GM21717 (cell line): ENCODE measurements around the gene KCNH1.

Source experiments
- ATAC-seq: cut with Tn5 transposase; IDR thresholded peaks from one replicate; pipeline ENCODE4 v1.9.1; 2021; ENCODE audit warnings: mild to moderate bottlenecking, moderate library complexity; ENCODE audit not compliant: unreplicated experiment

The KCNH1 gene

GRCh38 chr1:210730023-210730422 lies 403.9 kb downstream of the KCNH1 start:
- no peak for ATAC-seq

- no peak for ATAC-seq
Measured at GRCh38 chr1:210728437-210729149, 405.4 kb downstream of the KCNH1 start.

- ATAC-seq: no peak
Measured at GRCh38 chr1:210727709-210728108, 406.2 kb downstream of the KCNH1 start.

- no peak for ATAC-seq
Measured at GRCh38 chr1:210726621-210727020, 407.3 kb downstream of the KCNH1 start.

GRCh38 chr1:210724768-210725167 lies 409.2 kb downstream of the KCNH1 start:
- ATAC-seq: no peak

- no peak for ATAC-seq
Measured at GRCh38 chr1:210723646-210724045, 410.3 kb downstream of the KCNH1 start.

GRCh38 chr1:210722410-210723081 lies 411.4 kb downstream of the KCNH1 start:
- ATAC-seq: no peak

GRCh38 chr1:210715072-210715471 lies 418.9 kb downstream of the KCNH1 start:
- ATAC-seq: no peak

- no peak for ATAC-seq
Measured at GRCh38 chr1:210711825-210712612, 421.9 kb downstream of the KCNH1 start.

GRCh38 chr1:210709701-210710100 lies 424.2 kb downstream of the KCNH1 start:
- no peak for ATAC-seq

GRCh38 chr1:210707300-210708240 lies 426.4 kb downstream of the KCNH1 start:
- ATAC-seq: no peak

- no peak for ATAC-seq
Measured at GRCh38 chr1:210706246-210706645, 427.7 kb downstream of the KCNH1 start.

- no peak for ATAC-seq
Measured at GRCh38 chr1:210705086-210705485, 428.9 kb downstream of the KCNH1 start.

GRCh38 chr1:210703593-210703992 lies 430.4 kb downstream of the KCNH1 start:
- ATAC-seq: no peak

GRCh38 chr1:210702506-210702905 lies 431.4 kb downstream of the KCNH1 start:
- no peak for ATAC-seq

GRCh38 chr1:210700511-210700910 lies 433.4 kb downstream of the KCNH1 start:
- ATAC-seq: no peak

GRCh38 chr1:210700083-210700482 lies 433.9 kb downstream of the KCNH1 start:
- no peak for ATAC-seq

- ATAC-seq: no peak
Measured at GRCh38 chr1:210698661-210699060, 435.3 kb downstream of the KCNH1 start.

GRCh38 chr1:210697185-210697584 lies 436.8 kb downstream of the KCNH1 start:
- peak; percentile 3 for ATAC-seq

- ATAC-seq: peak; percentile 99
Measured at GRCh38 chr1:210696709-210697108, 437.2 kb downstream of the KCNH1 start.

GRCh38 chr1:210695026-210695425 lies 438.9 kb downstream of the KCNH1 start:
- ATAC-seq: no peak
